Liver (tissue), 3 donors: ENCODE data around the gene CD163L1.

Source experiments
- CTCF ChIP-seq: fragments of 150-350 bp; IDR thresholded peaks from 2 replicates; pipeline ENCODE4 v1.5.1; 2017; ENCODE audit warnings: improper control_type of control experiment, low read depth, low read length; ENCODE audit not compliant: missing input control
- EGR1 ChIP-seq, 2 donors: IDR thresholded peaks; 2 replicates each; pipeline ENCODE4 v1.6.1; 2016 to 2018; ENCODE audit warnings: antibody characterized with exemption in 2 of 2, low read depth in 2 of 2
- FOXA1 ChIP-seq: IDR thresholded peaks from 2 replicates; pipeline ENCODE4 v1.6.1; 2016; ENCODE audit warnings: antibody characterized with exemption
- FOXA2 ChIP-seq: IDR thresholded peaks from 2 replicates; pipeline ENCODE4 v1.6.1; 2016; ENCODE audit warnings: antibody characterized with exemption
- GABPA ChIP-seq, 2 donors: IDR thresholded peaks in 1 of 2; conservative IDR thresholded peaks in 1 of 2; 2 replicates each; pipeline ENCODE4 v1.6.1; 2016; ENCODE audit warnings: antibody characterized with exemption in 2 of 2, mild to moderate bottlenecking in 1 of 2, moderate library complexity in 1 of 2
- JUND ChIP-seq, 2 donors: IDR thresholded peaks; 2 replicates each; pipeline ENCODE4 v1.6.1; 2016; ENCODE audit warnings: antibody characterized with exemption in 2 of 2
- MAX ChIP-seq: IDR thresholded peaks from 2 replicates; pipeline ENCODE4 v1.6.1; 2016; ENCODE audit warnings: antibody characterized with exemption
- RAD21 ChIP-seq, 2 donors: IDR thresholded peaks; 2 replicates each; pipeline ENCODE4 v1.6.1; 2016; ENCODE audit warnings: antibody characterized with exemption in 2 of 2, mild to moderate bottlenecking in 2 of 2
- REST ChIP-seq: IDR thresholded peaks from 2 replicates; pipeline ENCODE4 v1.6.1; 2016; ENCODE audit warnings: antibody characterized with exemption, mild to moderate bottlenecking
- SP1 ChIP-seq: IDR thresholded peaks from 2 replicates; pipeline ENCODE4 v1.6.1; 2018; ENCODE audit warnings: antibody characterized with exemption, mild to moderate bottlenecking
- TAF1 ChIP-seq: conservative IDR thresholded peaks from 2 replicates; pipeline ENCODE4 v1.6.1; 2016; ENCODE audit warnings: antibody characterized with exemption, mild to moderate bottlenecking
- YY1 ChIP-seq: IDR thresholded peaks from 2 replicates; pipeline ENCODE4 v1.6.1; 2016; ENCODE audit warnings: antibody characterized with exemption, mild to moderate bottlenecking
- ZBTB33 ChIP-seq: IDR thresholded peaks from 2 replicates; pipeline ENCODE4 v1.6.1; 2016; ENCODE audit warnings: antibody characterized with exemption
- TF ChIP-seq, protein P1 (sequence below): IDR thresholded peaks from 2 replicates; pipeline ENCODE4 v1.6.1; 2016; ENCODE audit warnings: antibody characterized with exemption
- donor health status: healthy.
- donor health status: healthy.

DNA sequence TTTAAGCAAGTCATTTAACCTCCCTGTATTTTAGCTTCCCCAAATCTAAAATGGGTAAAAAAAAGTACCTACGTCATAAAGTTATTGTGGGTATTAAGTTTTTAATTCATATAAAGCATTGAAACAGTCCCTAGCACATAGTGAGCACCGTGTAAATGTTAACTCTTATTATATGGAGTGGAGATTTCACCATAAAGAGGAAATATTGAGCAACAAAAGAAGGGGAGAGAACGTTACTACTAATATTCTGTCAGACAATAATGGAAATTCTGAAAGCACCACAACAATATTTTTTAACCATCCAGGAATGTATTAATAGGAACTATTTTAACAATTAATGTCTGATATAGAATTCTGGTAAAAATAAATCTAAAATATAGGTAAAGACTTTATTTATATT lies 7.8 kb upstream of the CD163L1 start:
- TF ChIP-seq CTCF, result no peak
- TF ChIP-seq SP1, result no peak
- TF ChIP-seq TAF1, result no peak
- no peak for TF ChIP-seq GABPA (IDR thresholded peaks at IDR 0.05 in 1 of 2, conservative IDR thresholded peaks at IDR 0.05 in 1 of 2)
- no peak for TF ChIP-seq ZBTB33
- TF ChIP-seq MAX, result no peak
- no peak for TF ChIP-seq RAD21 (IDR thresholded peaks at IDR 0.05)
- TF ChIP-seq, protein P1, sequence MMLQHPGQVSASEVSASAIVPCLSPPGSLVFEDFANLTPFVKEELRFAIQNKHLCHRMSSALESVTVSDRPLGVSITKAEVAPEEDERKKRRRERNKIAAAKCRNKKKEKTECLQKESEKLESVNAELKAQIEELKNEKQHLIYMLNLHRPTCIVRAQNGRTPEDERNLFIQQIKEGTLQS, result no peak
- TF ChIP-seq JUND (IDR thresholded peaks at IDR 0.05), result no peak
- TF ChIP-seq YY1, result no peak
- no peak for TF ChIP-seq FOXA1
- no peak for TF ChIP-seq FOXA2
- TF ChIP-seq REST, result no peak
- no peak for TF ChIP-seq EGR1 (IDR thresholded peaks at IDR 0.05; ENCODE audit: low read depth in 2 of 2)
